RWPE2 (cell line): ENCODE data around the gene UBALD1.

Experiments used
- ATAC-seq: fragments of 200-7000 bp; cut with Tn5 transposase; 3 replicates; pipeline ENCODE4 v1.9.1; 2021; ENCODE audit warnings: low read depth
- DNase-seq: peaks from one replicate; pipeline ENCODE4 v3.0.0-alpha.2; 2020; ENCODE audit warnings: low spot score
- H3K27ac ChIP-seq: fragments of 450-650 bp; 2 replicates; pipeline ENCODE4 v1.5.1; 2017; ENCODE audit warnings: mild to moderate bottlenecking; ENCODE audit not compliant: poor library complexity, severe bottlenecking
- H3K27me3 ChIP-seq: fragments of 250-450 bp; sonication (Bioruptor Pico); 2 replicates; pipeline ENCODE4 v1.5.1; 2021; ENCODE audit warnings: mild to moderate bottlenecking, moderate library complexity; ENCODE audit not compliant: insufficient read depth, poor library complexity, severe bottlenecking
- H3K36me3 ChIP-seq: fragments of 250-450 bp; sonication (Bioruptor Pico); 2 replicates; pipeline ENCODE4 v1.5.1; 2020; ENCODE audit warnings: low read depth, mild to moderate bottlenecking, moderate library complexity
- H3K4me1 ChIP-seq: fragments of 250-450 bp; sonication (Bioruptor Pico); 2 replicates; pipeline ENCODE4 v1.5.1; 2021; ENCODE audit warnings: mild to moderate bottlenecking, moderate library complexity; ENCODE audit not compliant: insufficient read depth, poor library complexity, severe bottlenecking
- H3K4me3 ChIP-seq: fragments of 250-450 bp; sonication (Bioruptor Pico); 2 replicates; pipeline ENCODE4 v1.5.1; 2021; ENCODE audit warnings: mild to moderate bottlenecking, moderate library complexity; ENCODE audit not compliant: severe bottlenecking
- H3K9me3 ChIP-seq: fragments of 250-450 bp; sonication (Bioruptor Pico); 2 replicates; pipeline ENCODE4 v1.5.1; 2021; ENCODE audit warnings: mild to moderate bottlenecking, moderate library complexity; ENCODE audit not compliant: severe bottlenecking
- CTCF ChIP-seq: fragments of 450-650 bp; IDR thresholded peaks from one replicate; pipeline ENCODE4 v1.5.1; 2017; ENCODE audit warnings: mild to moderate bottlenecking, moderate library complexity; ENCODE audit not compliant: poor library complexity, severe bottlenecking

UBALD1 gene

GRCh38 chr16:4655801-4656200 is 41.1 kb upstream of the UBALD1 start:
- Histone ChIP-seq H3K27me3 (no peaks in the 10 kb centered on the region), H3K4me3 (no peak overlapping the region), H3K9me3 (no peaks in the 10 kb centered on the region), H3K36me3 (peaks cover 45% of the 10 kb centered on the region), H3K27ac (no peak overlapping the region), H3K4me1 (no peaks in the 10 kb centered on the region)
- DNase-seq (no peak), ATAC-seq (no peak)
- TF ChIP-seq CTCF = no peak

- no peak overlapping the region for H3K27ac ChIP-seq
- no peaks in the 10 kb centered on the region for H3K9me3 ChIP-seq
- H3K4me3 ChIP-seq = no peak overlapping the region
- no peaks in the 10 kb centered on the region for H3K27me3 ChIP-seq
- DNase-seq = no peak
- peaks cover 52% of the 10 kb centered on the region for H3K36me3 ChIP-seq
- no peak for ATAC-seq
- no peaks in the 10 kb centered on the region for H3K4me1 ChIP-seq
- TF ChIP-seq CTCF = no peak
Measured at GRCh38 chr16:4654964-4655590, 40.4 kb upstream of the UBALD1 start.

- no peak for DNase-seq
- Histone ChIP-seq H3K4me1 (no peaks in the 10 kb centered on the region), H3K27ac (no peak overlapping the region), H3K36me3 (peaks cover 52% of the 10 kb centered on the region), H3K4me3 (no peak overlapping the region), H3K9me3 (no peaks in the 10 kb centered on the region), H3K27me3 (no peaks in the 10 kb centered on the region)
- TF ChIP-seq CTCF = no peak
- ATAC-seq = no peak
Measured at GRCh38 chr16:4654011-4654963, 39.6 kb upstream of the UBALD1 start.

GRCh38 chr16:4652561-4652960 is 37.9 kb upstream of the UBALD1 start:
- Histone ChIP-seq H3K9me3 (no peaks in the 10 kb centered on the region), H3K4me3 (no peak overlapping the region), H3K36me3 (peaks cover 52% of the 10 kb centered on the region), H3K27me3 (no peaks in the 10 kb centered on the region), H3K4me1 (no peaks in the 10 kb centered on the region), H3K27ac (no peak overlapping the region)
- no peak for ATAC-seq
- no peak for DNase-seq
- TF ChIP-seq CTCF = no peak

GRCh38 chr16:4651827-4652226 is 37.1 kb upstream of the UBALD1 start:
- Histone ChIP-seq H3K36me3 (peaks cover 47% of the 10 kb centered on the region), H3K4me1 (no peaks in the 10 kb centered on the region), H3K27me3 (no peaks in the 10 kb centered on the region), H3K4me3 (no peak overlapping the region), H3K27ac (no peak overlapping the region), H3K9me3 (no peaks in the 10 kb centered on the region)
- ATAC-seq (no peak), DNase-seq (no peak)
- TF ChIP-seq CTCF = no peak
